ENCODE measurements around the gene SYNGR2.
"Not testable (repeated sequence)": the region's sequence is repeated elsewhere in the genome, so short reads cannot be mapped to it uniquely, and the experiment has no call there.

SYNGR2 gene

DNA sequence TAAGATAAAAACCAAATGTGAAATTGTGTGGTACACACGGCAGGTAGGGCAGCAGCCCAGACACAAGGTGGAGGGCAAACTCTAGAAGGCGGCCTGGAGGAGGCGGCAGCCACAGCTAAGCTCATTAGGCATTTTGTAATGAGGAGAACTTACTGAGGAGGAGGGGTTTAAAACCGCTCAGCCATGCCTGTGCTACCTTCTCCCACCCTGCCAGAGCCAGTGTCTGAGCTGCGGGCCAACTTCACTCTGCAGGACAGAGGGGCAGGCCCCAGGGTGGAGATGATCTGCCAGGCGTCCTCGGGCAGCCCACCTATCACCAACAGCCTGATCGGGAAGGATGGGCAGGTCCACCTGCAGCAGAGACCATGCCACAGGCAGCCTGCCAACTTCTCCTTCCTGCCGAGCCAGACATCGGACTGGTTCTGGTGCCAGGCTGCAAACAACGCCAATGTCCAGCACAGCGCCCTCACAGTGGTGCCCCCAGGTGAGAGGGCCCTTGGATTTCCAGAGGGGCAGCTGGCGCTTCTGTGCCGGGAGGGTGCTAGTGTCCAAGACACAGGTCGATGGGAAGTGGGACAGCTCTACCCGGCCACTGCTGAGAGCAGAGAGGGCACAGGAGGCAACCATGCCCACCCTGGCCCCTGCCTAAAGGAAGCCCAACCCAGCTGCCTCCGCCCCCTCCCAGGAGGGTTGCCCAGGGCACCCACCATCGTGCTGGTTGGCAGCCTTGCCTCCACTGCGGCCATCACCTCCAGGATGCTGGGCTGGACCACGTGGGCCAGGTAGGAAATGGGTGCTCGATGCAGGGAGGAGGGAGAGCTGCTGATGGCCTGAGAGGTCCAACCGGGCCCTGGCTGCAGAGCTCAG lies 4.3 kb upstream of the SYNGR2 start:
- Histone ChIP-seq H3K9ac (ENCODE audit: insufficient read length) (no peak overlapping the region), H3K36me3 (ENCODE audit: insufficient read depth, low read length) (no peaks in the 10 kb centered on the region), H3K4me3 (no peak overlapping the region), H3K27ac (no peak overlapping the region), H3K9me3 (ENCODE audit: low read depth, low read length) (no peaks in the 10 kb centered on the region)
- TF ChIP-seq EZH2 (IDR thresholded peaks at IDR 0.05), result no peak
- no peak for DNase-seq (ENCODE audit: low read depth, low spot score)

DNA sequence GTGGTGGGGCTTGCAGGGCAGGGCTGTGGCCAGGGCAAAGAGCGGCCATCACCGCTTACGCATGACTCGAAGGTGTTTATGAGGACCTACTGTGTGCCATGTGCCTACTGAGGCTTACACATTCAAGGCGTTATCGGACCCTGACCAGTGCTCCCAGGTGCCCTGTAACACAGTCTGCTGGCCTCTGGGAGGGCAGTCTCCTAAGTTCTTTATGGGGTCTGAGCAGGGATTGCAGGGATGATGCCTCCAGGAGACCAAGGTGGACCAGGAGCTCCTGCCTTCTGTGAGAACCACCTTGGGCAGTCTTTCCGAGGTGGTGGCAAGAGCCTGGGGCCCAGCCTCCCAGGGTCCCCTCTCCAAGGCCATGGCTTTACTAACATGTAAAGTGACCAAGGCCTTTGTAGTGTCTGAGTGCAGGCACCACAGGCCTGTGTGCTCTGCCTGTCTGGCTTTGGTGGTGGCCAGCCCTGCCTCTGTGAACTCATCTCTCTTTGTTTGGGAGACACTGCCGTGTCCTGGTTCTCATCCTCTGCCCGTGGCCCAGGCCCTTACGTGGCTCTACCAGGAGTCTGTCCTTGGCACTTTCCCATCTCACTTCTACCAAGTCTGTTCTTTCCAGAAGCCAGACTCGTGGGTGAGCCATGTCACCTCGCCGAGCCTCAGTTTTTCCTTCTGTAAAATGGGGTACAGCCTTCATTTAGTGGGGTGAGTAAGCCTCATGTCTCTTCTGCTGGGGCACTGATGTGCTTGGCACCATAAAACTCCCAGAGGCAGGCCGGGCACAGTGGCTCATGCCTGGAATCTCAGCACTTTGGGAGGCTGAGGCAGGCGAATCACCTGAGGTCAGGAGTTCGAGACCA lies 3.4 kb upstream of the SYNGR2 start:
- Histone ChIP-seq H3K9ac (ENCODE audit: insufficient read length) (no peak overlapping the region), H3K36me3 (ENCODE audit: insufficient read depth, low read length) (no peaks in the 10 kb centered on the region), H3K4me3 (no peak overlapping the region), H3K9me3 (ENCODE audit: low read depth, low read length) (no peaks in the 10 kb centered on the region), H3K27ac (no peak overlapping the region)
- TF ChIP-seq FOXP2 (optimal IDR thresholded peaks at IDR 0.05; ENCODE audit: control extremely low read depth, extremely low read length, insufficient read depth), result no peak
- TF ChIP-seq EZH2 (IDR thresholded peaks at IDR 0.05), result no peak
- TF ChIP-seq POLR2AphosphoS5 (IDR thresholded peaks at IDR 0.05; ENCODE audit: borderline replicate concordance, low read depth, low read length), result no peak
- no peak for DNase-seq (ENCODE audit: low read depth, low spot score)

DNA sequence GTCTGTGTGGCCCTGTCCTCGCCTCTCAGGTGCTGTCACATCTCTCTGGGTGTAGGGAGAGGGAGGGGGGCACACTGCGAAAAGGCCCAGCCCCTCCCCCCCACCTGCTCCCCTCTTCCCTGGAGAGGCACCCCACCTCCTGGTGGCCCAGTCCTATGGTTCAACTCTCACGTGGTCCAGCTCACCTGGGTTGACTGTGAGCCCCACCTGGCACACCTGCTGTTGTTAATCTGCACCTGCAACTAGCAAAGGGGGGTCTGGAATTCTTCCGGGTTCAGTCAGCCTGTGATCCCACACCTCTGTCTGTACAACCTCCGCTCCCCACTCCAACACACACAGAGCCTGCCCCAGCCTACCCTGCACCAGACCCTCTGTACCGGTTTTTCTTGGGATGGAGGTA lies 2.0 kb upstream of the SYNGR2 start:
- no peak overlapping the region for H3K9ac ChIP-seq (ENCODE audit: insufficient read length)
- H3K36me3 ChIP-seq (ENCODE audit: insufficient read depth, low read length), result no peaks in the 10 kb centered on the region; the same call in 1 of the 2 replicates
- DNase-seq (ENCODE audit: low read depth, low spot score), result no peak
- H3K27ac ChIP-seq, result no peak overlapping the region
- H3K9me3 ChIP-seq (ENCODE audit: low read depth, low read length), result no peaks in the 10 kb centered on the region
- no peak for TF ChIP-seq FOXP2 (optimal IDR thresholded peaks at IDR 0.05; ENCODE audit: control extremely low read depth, extremely low read length, insufficient read depth)
- no peak for TF ChIP-seq EZH2 (IDR thresholded peaks at IDR 0.05)
- no peak overlapping the region for H3K4me3 ChIP-seq

DNA sequence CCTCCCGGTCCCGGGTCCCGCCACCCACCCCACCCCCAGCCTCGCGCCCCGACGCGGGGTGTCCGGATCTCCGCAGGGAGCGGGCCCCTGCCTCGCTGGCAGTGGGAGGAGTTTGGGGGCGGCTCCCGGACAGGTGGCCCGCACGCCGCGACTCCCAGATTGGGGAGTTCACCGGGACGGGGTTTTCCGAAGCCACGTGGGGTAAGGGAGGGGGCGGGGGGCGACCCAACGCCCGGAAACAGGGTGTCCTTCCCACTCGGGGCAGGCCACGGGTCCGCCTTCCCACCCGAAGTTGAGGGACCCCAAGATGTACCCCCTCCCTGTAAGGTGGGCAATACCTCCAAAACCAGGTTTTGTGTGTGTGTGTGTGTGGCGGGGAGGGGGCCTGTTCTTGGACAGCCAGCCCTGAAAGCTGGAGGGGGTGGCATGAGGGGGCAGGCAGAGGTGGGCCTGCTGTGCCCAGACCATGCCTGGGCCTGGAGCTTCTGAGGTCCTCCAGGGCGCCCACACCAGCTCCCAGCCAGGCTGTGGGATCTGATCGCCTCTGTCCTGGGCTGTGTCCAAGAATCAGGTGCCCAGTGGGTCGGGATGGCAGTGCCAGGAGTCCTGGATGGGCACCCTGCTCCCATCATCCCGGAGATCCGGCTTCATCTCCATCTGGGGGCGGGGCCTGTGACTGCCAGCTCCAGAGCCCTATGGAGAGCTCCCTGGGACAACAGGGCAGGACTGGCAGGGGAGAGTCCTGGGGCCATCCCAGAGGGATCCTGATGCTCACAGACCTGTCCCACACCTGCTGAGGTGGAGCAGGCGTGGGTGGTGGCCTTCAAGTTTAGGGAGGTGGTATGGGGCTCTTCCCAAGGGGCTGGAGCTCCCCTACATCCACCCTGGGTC lies 767 bp downstream of the SYNGR2 start:
- Histone ChIP-seq H3K36me3 (ENCODE audit: insufficient read depth, low read length) (peaks cover 14% of the 10 kb centered on the region), H3K9me3 (ENCODE audit: low read depth, low read length) (no peaks in the 10 kb centered on the region)
- no peak for DNase-seq (ENCODE audit: low read depth, low spot score)

DNA sequence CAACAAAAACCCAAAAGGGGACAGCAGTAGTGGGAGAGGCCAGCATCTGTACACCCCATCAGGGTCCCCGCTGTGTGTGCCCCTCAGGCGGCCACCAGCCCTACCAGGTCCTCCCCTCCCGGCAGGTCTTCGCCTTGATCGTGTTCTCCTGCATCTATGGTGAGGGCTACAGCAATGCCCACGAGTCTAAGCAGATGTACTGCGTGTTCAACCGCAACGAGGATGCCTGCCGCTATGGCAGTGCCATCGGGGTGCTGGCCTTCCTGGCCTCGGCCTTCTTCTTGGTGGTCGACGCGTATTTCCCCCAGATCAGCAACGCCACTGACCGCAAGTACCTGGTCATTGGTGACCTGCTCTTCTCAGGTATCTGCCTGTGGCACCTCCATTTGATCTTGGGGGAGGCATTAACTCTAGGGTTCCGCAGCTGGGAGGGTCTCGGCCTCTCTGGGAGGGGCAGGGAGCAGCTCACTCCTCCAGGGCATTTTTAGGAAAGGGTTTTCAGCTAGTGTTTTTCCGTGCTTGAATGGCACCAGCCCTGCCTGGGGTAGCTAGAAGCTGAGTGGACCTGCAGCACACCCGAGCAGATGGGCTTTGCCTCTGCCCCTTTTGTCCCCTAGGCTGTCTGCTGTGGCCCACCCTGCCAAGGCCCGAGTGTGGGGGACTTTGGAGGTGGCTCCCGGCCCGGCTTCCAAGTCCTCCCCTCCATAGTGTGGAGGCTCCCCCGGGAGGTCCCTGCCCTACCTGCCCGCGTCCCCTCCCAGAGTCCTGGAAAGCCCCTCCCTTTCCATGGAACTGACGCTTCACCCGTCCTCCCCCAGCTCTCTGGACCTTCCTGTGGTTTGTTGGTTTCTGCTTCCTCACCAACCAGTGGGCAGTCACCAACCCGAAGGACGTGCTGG lies 2.6 kb downstream of the SYNGR2 start:
- no peak overlapping the region for H3K4me3 ChIP-seq
- peaks cover 21% of the 10 kb centered on the region for H3K36me3 ChIP-seq (ENCODE audit: insufficient read depth, low read length)
- TF ChIP-seq EZH2 (IDR thresholded peaks at IDR 0.05), result no peak
- no peak for TF ChIP-seq FOXP2 (optimal IDR thresholded peaks at IDR 0.05; ENCODE audit: control extremely low read depth, extremely low read length, insufficient read depth)
- TF ChIP-seq POLR2AphosphoS5 (IDR thresholded peaks at IDR 0.05; ENCODE audit: borderline replicate concordance, low read depth, low read length), result no peak
- DNase-seq (ENCODE audit: low read depth, low spot score), result no peak
- no peak overlapping the region for H3K9ac ChIP-seq (ENCODE audit: insufficient read length)
- no peak overlapping the region for H3K27ac ChIP-seq
- H3K9me3 ChIP-seq (ENCODE audit: low read depth, low read length), result no peaks in the 10 kb centered on the region

More for the DNA sequence above, 767 bp downstream of the SYNGR2 start:
- peak overlapping the region; percentile 88 for H3K4me3 ChIP-seq
- TF ChIP-seq FOXP2 (optimal IDR thresholded peaks at IDR 0.05; ENCODE audit: control extremely low read depth, extremely low read length, insufficient read depth), result no peak
- TF ChIP-seq POLR2AphosphoS5 (IDR thresholded peaks at IDR 0.05; ENCODE audit: borderline replicate concordance, low read depth, low read length), result no peak; the same call in 1 of the 2 replicates
- TF ChIP-seq EZH2 (IDR thresholded peaks at IDR 0.05), result no peak
- H3K9ac ChIP-seq (ENCODE audit: insufficient read length), result peak overlapping the region; percentile 65
- no peak overlapping the region for H3K27ac ChIP-seq

DNA sequence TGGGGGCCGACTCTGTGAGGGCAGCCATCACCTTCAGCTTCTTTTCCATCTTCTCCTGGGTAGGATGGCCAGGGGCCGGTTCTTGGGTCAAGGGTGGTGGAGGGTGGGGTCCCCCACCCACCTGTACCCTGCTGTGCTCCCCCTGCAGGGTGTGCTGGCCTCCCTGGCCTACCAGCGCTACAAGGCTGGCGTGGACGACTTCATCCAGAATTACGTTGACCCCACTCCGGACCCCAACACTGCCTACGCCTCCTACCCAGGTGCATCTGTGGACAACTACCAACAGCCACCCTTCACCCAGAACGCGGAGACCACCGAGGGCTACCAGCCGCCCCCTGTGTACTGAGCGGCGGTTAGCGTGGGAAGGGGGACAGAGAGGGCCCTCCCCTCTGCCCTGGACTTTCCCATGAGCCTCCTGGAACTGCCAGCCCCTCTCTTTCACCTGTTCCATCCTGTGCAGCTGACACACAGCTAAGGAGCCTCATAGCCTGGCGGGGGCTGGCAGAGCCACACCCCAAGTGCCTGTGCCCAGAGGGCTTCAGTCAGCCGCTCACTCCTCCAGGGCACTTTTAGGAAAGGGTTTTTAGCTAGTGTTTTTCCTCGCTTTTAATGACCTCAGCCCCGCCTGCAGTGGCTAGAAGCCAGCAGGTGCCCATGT lies 3.3 kb downstream of the SYNGR2 start:
- DNase-seq (ENCODE audit: low read depth, low spot score); H3K4me3 ChIP-seq: not testable (repeated sequence)

More for the DNA sequence above, 3.3 kb downstream of the SYNGR2 start:
- not testable (repeated sequence) for H3K9ac ChIP-seq (ENCODE audit: insufficient read length); H3K9me3 ChIP-seq (ENCODE audit: low read depth, low read length)
- Histone ChIP-seq H3K36me3 (ENCODE audit: insufficient read depth, low read length) (peaks cover 21% of the 10 kb centered on the region), H3K27ac (peak overlapping the region; percentile 60)
